ENCODE data around the gene IL10RA.
"Not testable (repeated sequence)": the region's sequence is repeated elsewhere in the genome, so short reads cannot be mapped to it uniquely, and the experiment has no call there.

IL10RA gene

GRCh38 chr11:117993988-117994745 is 8.0 kb downstream of the IL10RA start:
- no peak for DNase-seq

- no peak for DNase-seq
These were observed 9.3 kb downstream of the IL10RA start for GRCh38 chr11:117995472-117995871.

GRCh38 chr11:117996058-117996457 is 9.9 kb downstream of the IL10RA start:
- no peak for DNase-seq

GRCh38 chr11:117997406-117997805 is 11.2 kb downstream of the IL10RA start:
- no peak for DNase-seq

- DNase-seq = no peak
These were observed 11.8 kb downstream of the IL10RA start for GRCh38 chr11:117997823-117998579.

- DNase-seq = no peak
These were observed 12.6 kb downstream of the IL10RA start for GRCh38 chr11:117998664-117999353.

- no peak for DNase-seq
These were observed 13.3 kb downstream of the IL10RA start for GRCh38 chr11:117999354-117999993.

- DNase-seq = no peak
These were observed 14.1 kb downstream of the IL10RA start for GRCh38 chr11:118000067-118000849.

GRCh38 chr11:118000850-118001228 is 14.6 kb downstream of the IL10RA start:
- no peak for DNase-seq

- DNase-seq = no peak
These were observed 15.3 kb downstream of the IL10RA start for GRCh38 chr11:118001494-118001971.

GRCh38 chr11:118002010-118002540 is 15.9 kb downstream of the IL10RA start:
- DNase-seq = no peak

GRCh38 chr11:118002541-118003423 is 16.6 kb downstream of the IL10RA start:
- no peak for DNase-seq

GRCh38 chr11:118003456-118003855 is 17.3 kb downstream of the IL10RA start:
- DNase-seq = no peak

- no peak for DNase-seq
These were observed 18.5 kb downstream of the IL10RA start for GRCh38 chr11:118004543-118005223.

- DNase-seq = no peak
These were observed 19.3 kb downstream of the IL10RA start for GRCh38 chr11:118005224-118006152.

- DNase-seq = no peak
These were observed 19.9 kb downstream of the IL10RA start for GRCh38 chr11:118006153-118006534.

- no peak for DNase-seq
These were observed 20.8 kb downstream of the IL10RA start for GRCh38 chr11:118007040-118007439.

- DNase-seq = not testable (repeated sequence)
These were observed 21.5 kb downstream of the IL10RA start for GRCh38 chr11:118007563-118008270.
